ENCODE data around the gene ADCYAP1R1. TPM values are rescaled to one million over a fixed set of nuclear protein-coding genes. Genes with fewer than 3 reads are reported as not detected.

ADCYAP1R1 gene
- total RNA-seq, 1 experiment from 2014 or later, result not detected

- no peaks in the 10 kb centered on the region for H3K9me2 ChIP-seq (ENCODE audit: insufficient read depth)
- H4K20me1 ChIP-seq (ENCODE audit: insufficient read depth), result no peaks in the 10 kb centered on the region
- H3K4me2 ChIP-seq, result no peak overlapping the region
- H2AFZ ChIP-seq, result no peak overlapping the region
- H3F3A ChIP-seq (ENCODE audit: insufficient read depth, low read depth), result no peaks in the 10 kb centered on the region
- POLR2A ChIA-PET (ENCODE audit: unreplicated experiment), result no interaction called here
- H3K9me3 ChIP-seq (ENCODE audit: insufficient read depth, low read depth), result no peaks in the 10 kb centered on the region
- H3K27me3 ChIP-seq (ENCODE audit: insufficient read depth, low read depth), result peaks cover 85% of the 10 kb centered on the region
- no peak for DNase-seq
- CTCF ChIA-PET, result no interaction called here
- TF ChIP-seq CTCF (conservative IDR thresholded peaks at IDR 0.05) (no peak), EZH2 (IDR thresholded peaks at IDR 0.05; ENCODE audit: low read depth) (no peak)
- no peaks in the 10 kb centered on the region for H3K79me2 ChIP-seq (ENCODE audit: low read depth)
- no peak overlapping the region for H3K4me3 ChIP-seq
- H3K36me3 ChIP-seq (ENCODE audit: low read depth), result no peaks in the 10 kb centered on the region
- no peaks in the 10 kb centered on the region for H3K4me1 ChIP-seq (replicated peaks; ENCODE audit: insufficient read depth)
- no TSS peak for BruUV-seq (replicated peaks)
- no peak overlapping the region for H3K27ac ChIP-seq
- intact Hi-C loops (cut with micrococcal nuclease; ENCODE audit: unreplicated experiment), result no loop called here
These were observed 6.6 kb downstream of the ADCYAP1R1 start for GRCh38 chr7:31058688-31059087.

GRCh38 chr7:31059551-31059950 lies 7.4 kb downstream of the ADCYAP1R1 start:
- ChIA-PET POLR2A (ENCODE audit: unreplicated experiment) (no interaction called here), CTCF (no interaction called here)
- Histone ChIP-seq H3K36me3 (ENCODE audit: low read depth) (no peaks in the 10 kb centered on the region), H3K4me3 (no peak overlapping the region), H3K4me1 (replicated peaks; ENCODE audit: insufficient read depth) (no peaks in the 10 kb centered on the region), H3K27ac (no peak overlapping the region), H3K79me2 (ENCODE audit: low read depth) (no peaks in the 10 kb centered on the region), H3K9me3 (ENCODE audit: insufficient read depth, low read depth) (no peaks in the 10 kb centered on the region), H3K4me2 (no peak overlapping the region), H4K20me1 (ENCODE audit: insufficient read depth) (no peaks in the 10 kb centered on the region), H3K9me2 (ENCODE audit: insufficient read depth) (no peaks in the 10 kb centered on the region), H3F3A (ENCODE audit: insufficient read depth, low read depth) (no peaks in the 10 kb centered on the region), H2AFZ (no peak overlapping the region), H3K27me3 (ENCODE audit: insufficient read depth, low read depth) (peaks cover 84% of the 10 kb centered on the region)
- no TSS peak for BruUV-seq (replicated peaks)
- TF ChIP-seq EZH2 (IDR thresholded peaks at IDR 0.05; ENCODE audit: low read depth) (no peak), CTCF (conservative IDR thresholded peaks at IDR 0.05) (no peak)
- intact Hi-C loops (cut with micrococcal nuclease; ENCODE audit: unreplicated experiment), result no loop called here
- DNase-seq, result no peak

- Histone ChIP-seq H3K36me3 (ENCODE audit: low read depth) (no peaks in the 10 kb centered on the region), H3K4me2 (no peak overlapping the region), H3K9me3 (ENCODE audit: insufficient read depth, low read depth) (no peaks in the 10 kb centered on the region), H3F3A (ENCODE audit: insufficient read depth, low read depth) (no peaks in the 10 kb centered on the region), H3K79me2 (ENCODE audit: low read depth) (no peaks in the 10 kb centered on the region), H3K27ac (no peak overlapping the region), H3K4me1 (replicated peaks; ENCODE audit: insufficient read depth) (no peaks in the 10 kb centered on the region), H3K4me3 (no peak overlapping the region), H2AFZ (no peak overlapping the region), H3K9me2 (ENCODE audit: insufficient read depth) (no peaks in the 10 kb centered on the region), H4K20me1 (ENCODE audit: insufficient read depth) (no peaks in the 10 kb centered on the region), H3K27me3 (ENCODE audit: insufficient read depth, low read depth) (peaks cover 85% of the 10 kb centered on the region)
- no TSS peak for BruUV-seq (replicated peaks)
- no peak for TF ChIP-seq EZH2 (IDR thresholded peaks at IDR 0.05; ENCODE audit: low read depth)
- no peak; the same call in 1 of the 2 replicates for TF ChIP-seq CTCF (conservative IDR thresholded peaks at IDR 0.05)
- ChIA-PET CTCF (no interaction called here), POLR2A (ENCODE audit: unreplicated experiment) (no interaction called here)
- DNase-seq, result no peak
- intact Hi-C loops (cut with micrococcal nuclease; ENCODE audit: unreplicated experiment), result no loop called here
These were observed 9.1 kb downstream of the ADCYAP1R1 start for GRCh38 chr7:31061185-31061584.

Data from PC-9 (cell line).